ENCODE results near the gene SLC37A1.

SLC37A1 gene

DNA sequence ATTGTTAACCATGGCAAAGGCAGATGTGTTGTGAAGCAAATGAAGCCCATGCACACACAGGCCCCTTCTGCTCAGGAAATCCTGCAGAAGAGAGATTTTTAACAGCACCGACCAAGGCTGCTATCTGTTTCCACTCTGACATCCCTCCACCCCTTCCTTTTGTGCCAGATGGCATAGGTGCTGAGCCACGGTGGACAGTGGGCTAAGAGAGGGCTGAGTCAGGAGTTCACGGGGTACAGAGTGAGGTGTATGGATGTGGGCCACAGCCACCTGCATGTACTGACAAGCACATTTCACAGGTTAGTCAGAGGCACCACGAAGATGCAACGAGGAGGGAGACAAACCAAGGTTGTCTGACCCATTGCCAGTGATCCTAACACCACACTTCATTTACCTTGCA is 27.1 kb upstream of the SLC37A1 start:
- H2BK12ac ChIP-seq (ENCODE audit: low read length in 2 of 2): no peak overlapping the region
- H3K23ac ChIP-seq (ENCODE audit: low read length in 2 of 2): no peak overlapping the region
- H3K4me1 ChIP-seq (ENCODE audit: control insufficient read depth, insufficient read depth, low read depth, low read length): no peaks in the 10 kb centered on the region
- H2BK15ac ChIP-seq (ENCODE audit: low read depth, poor library complexity, severe bottlenecking): no peak overlapping the region
- no peak overlapping the region for H2AK5ac ChIP-seq (ENCODE audit: low read length, severe bottlenecking)
- no peak overlapping the region for H3K4me3 ChIP-seq (ENCODE audit: insufficient read depth in 1 of 2, low read depth in 1 of 2, low read length in 2 of 2)
- H3K27me3 ChIP-seq (ENCODE audit: control insufficient read depth in 1 of 2, insufficient read depth in 1 of 2, low read length in 2 of 2): peaks cover 6 to 37% of the 10 kb centered on the region in 2 experiments
- no peaks in the 10 kb centered on the region for H3K36me3 ChIP-seq (ENCODE audit: control insufficient read depth in 1 of 2, insufficient read depth in 2 of 2, low read depth in 1 of 2, low read length in 2 of 2)
- no peak overlapping the region for H3K4me2 ChIP-seq (ENCODE audit: low read length, poor library complexity, severe bottlenecking)
- no peaks in the 10 kb centered on the region for H3K79me1 ChIP-seq (replicated peaks; ENCODE audit: low read length, poor library complexity, severe bottlenecking)
- 71% methylated on average over 4 of the region's 5 CpGs for WGBS
- no peak overlapping the region for H4K8ac ChIP-seq (ENCODE audit: low read length)
- no peaks in the 10 kb centered on the region for H3K9me3 ChIP-seq (ENCODE audit: control insufficient read depth, low read length)
- DNase-seq: no peak
- no peak overlapping the region for H3K27ac ChIP-seq (ENCODE audit: low read length, poor library complexity, severe bottlenecking)
- H2BK5ac ChIP-seq (ENCODE audit: low read depth, low read length, poor library complexity, severe bottlenecking): no peak overlapping the region
- H4K91ac ChIP-seq (ENCODE audit: low read length): no peak overlapping the region
- H3K18ac ChIP-seq (ENCODE audit: low read depth in 1 of 2, low read length in 2 of 2): no peak overlapping the region
- H2AFZ ChIP-seq (ENCODE audit: low read depth, low read length): no peak overlapping the region
- no peak overlapping the region for H3K9ac ChIP-seq (ENCODE audit: low read length)
- no peak overlapping the region for H2BK120ac ChIP-seq (ENCODE audit: low read depth, low read length)
- no peak overlapping the region for H3K14ac ChIP-seq (ENCODE audit: low read length in 2 of 2)
- no peak overlapping the region for H3K4ac ChIP-seq (ENCODE audit: low read depth in 1 of 2, low read length in 2 of 2)

DNA sequence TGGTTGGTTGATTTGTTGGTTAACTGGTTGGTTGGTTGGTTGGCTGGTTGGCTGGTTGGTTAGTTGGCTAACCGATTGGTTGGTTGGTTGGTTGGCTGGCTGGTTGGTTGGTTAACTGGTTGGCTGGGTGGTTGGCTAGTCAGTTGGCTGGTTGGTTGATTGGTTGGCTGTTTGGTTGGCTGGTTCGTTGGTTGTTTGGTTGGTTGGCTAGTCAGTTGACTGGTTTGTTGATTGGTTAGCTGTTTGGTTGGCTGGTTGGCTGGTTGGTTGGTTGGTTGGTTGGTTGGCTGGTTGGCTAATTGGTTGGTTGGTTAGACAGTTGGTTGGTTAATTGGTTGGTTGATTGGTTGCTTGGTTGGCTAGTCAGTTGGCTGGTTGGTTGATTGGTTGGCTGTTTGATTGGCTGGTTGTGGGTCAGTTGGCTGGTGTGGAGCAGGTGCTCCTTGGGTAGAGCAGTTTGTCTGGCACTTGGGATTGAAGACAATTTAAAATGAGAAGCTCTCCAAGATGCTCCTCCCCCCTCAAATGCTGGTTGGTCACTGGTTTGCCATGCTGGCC is 24.6 kb upstream of the SLC37A1 start:
- Histone ChIP-seq H4K91ac (ENCODE audit: low read length) (no peak overlapping the region), H2BK5ac (ENCODE audit: low read depth, low read length, poor library complexity, severe bottlenecking) (no peak overlapping the region), H3K14ac (ENCODE audit: low read length in 2 of 2) (no peak overlapping the region), H3K36me3 (ENCODE audit: control insufficient read depth in 1 of 2, insufficient read depth in 2 of 2, low read depth in 1 of 2, low read length in 2 of 2) (no peaks in the 10 kb centered on the region), H3K4me3 (ENCODE audit: insufficient read depth in 1 of 2, low read depth in 1 of 2, low read length in 2 of 2) (no peak overlapping the region), H3K4ac (ENCODE audit: low read depth in 1 of 2, low read length in 2 of 2) (no peak overlapping the region), H3K27me3 (ENCODE audit: control insufficient read depth in 1 of 2, insufficient read depth in 1 of 2, low read length in 2 of 2) (peaks cover 6 to 40% of the 10 kb centered on the region in 2 experiments), H2BK12ac (ENCODE audit: low read length in 2 of 2) (no peak overlapping the region), H3K4me2 (ENCODE audit: low read length, poor library complexity, severe bottlenecking) (no peak overlapping the region), H3K9me3 (ENCODE audit: control insufficient read depth, low read length) (no peaks in the 10 kb centered on the region), H2BK120ac (ENCODE audit: low read depth, low read length) (no peak overlapping the region), H3K18ac (ENCODE audit: low read depth in 1 of 2, low read length in 2 of 2) (no peak overlapping the region), H3K9ac (ENCODE audit: low read length) (no peak overlapping the region), H2BK15ac (ENCODE audit: low read depth, poor library complexity, severe bottlenecking) (no peak overlapping the region), H3K27ac (ENCODE audit: low read length, poor library complexity, severe bottlenecking) (no peak overlapping the region), H3K79me1 (replicated peaks; ENCODE audit: low read length, poor library complexity, severe bottlenecking) (no peaks in the 10 kb centered on the region), H4K8ac (ENCODE audit: low read length) (no peak overlapping the region), H3K23ac (ENCODE audit: low read length in 2 of 2) (no peak overlapping the region), H2AFZ (ENCODE audit: low read depth, low read length) (no peak overlapping the region), H2AK5ac (ENCODE audit: low read length, severe bottlenecking) (no peak overlapping the region), H3K4me1 (ENCODE audit: control insufficient read depth, insufficient read depth, low read depth, low read length) (no peaks in the 10 kb centered on the region)
- no peak for DNase-seq
- WGBS: 44% methylated on average over 2 of the region's 2 CpGs

DNA sequence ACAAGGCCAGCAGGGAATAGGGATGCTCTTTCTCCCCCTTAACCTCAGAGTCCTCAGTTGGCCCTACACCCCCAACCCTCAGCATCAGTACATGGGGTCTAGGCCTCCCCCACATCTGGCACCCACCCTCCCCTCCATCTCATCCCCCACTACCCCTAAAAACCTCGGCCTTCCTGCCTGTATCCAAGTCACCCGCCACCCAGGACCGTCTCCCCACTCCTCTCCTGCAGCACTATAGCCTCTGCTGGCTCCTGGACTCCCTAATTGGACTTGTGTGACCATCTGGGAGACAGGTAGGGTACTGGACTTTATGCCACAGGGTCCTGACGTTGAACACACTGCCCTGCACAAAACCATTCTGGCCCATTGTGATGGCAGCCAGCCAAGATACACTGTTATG is 23.7 kb upstream of the SLC37A1 start:
- H3K9me3 ChIP-seq (ENCODE audit: control insufficient read depth, low read length): no peaks in the 10 kb centered on the region
- H3K36me3 ChIP-seq (ENCODE audit: control insufficient read depth in 1 of 2, insufficient read depth in 2 of 2, low read depth in 1 of 2, low read length in 2 of 2): no peaks in the 10 kb centered on the region
- H3K79me1 ChIP-seq (replicated peaks; ENCODE audit: low read length, poor library complexity, severe bottlenecking): no peaks in the 10 kb centered on the region
- peaks cover 6 to 43% of the 10 kb centered on the region in 2 experiments for H3K27me3 ChIP-seq (ENCODE audit: control insufficient read depth in 1 of 2, insufficient read depth in 1 of 2, low read length in 2 of 2)
- no peak overlapping the region for H3K4me2 ChIP-seq (ENCODE audit: low read length, poor library complexity, severe bottlenecking)
- no peaks in the 10 kb centered on the region for H3K4me1 ChIP-seq (ENCODE audit: control insufficient read depth, insufficient read depth, low read depth, low read length)
- H3K27ac ChIP-seq (ENCODE audit: low read length, poor library complexity, severe bottlenecking): no peak overlapping the region
- 45% methylated on average over 4 of the region's 4 CpGs for WGBS
- H3K23ac ChIP-seq (ENCODE audit: low read length in 2 of 2): no peak overlapping the region
- no peak overlapping the region for H2BK120ac ChIP-seq (ENCODE audit: low read depth, low read length)
- no peak overlapping the region for H2BK5ac ChIP-seq (ENCODE audit: low read depth, low read length, poor library complexity, severe bottlenecking)
- no peak overlapping the region for H3K9ac ChIP-seq (ENCODE audit: low read length)
- H3K4me3 ChIP-seq (ENCODE audit: insufficient read depth in 1 of 2, low read depth in 1 of 2, low read length in 2 of 2): no peak overlapping the region
- no peak overlapping the region for H3K14ac ChIP-seq (ENCODE audit: low read length in 2 of 2)
- H2AFZ ChIP-seq (ENCODE audit: low read depth, low read length): no peak overlapping the region
- no peak for DNase-seq
- H3K18ac ChIP-seq (ENCODE audit: low read depth in 1 of 2, low read length in 2 of 2): no peak overlapping the region
- H4K91ac ChIP-seq (ENCODE audit: low read length): no peak overlapping the region
- no peak overlapping the region for H4K8ac ChIP-seq (ENCODE audit: low read length)
- H2AK5ac ChIP-seq (ENCODE audit: low read length, severe bottlenecking): no peak overlapping the region
- no peak overlapping the region for H2BK12ac ChIP-seq (ENCODE audit: low read length in 2 of 2)
- H2BK15ac ChIP-seq (ENCODE audit: low read depth, poor library complexity, severe bottlenecking): no peak overlapping the region
- H3K4ac ChIP-seq (ENCODE audit: low read depth in 1 of 2, low read length in 2 of 2): no peak overlapping the region

DNA sequence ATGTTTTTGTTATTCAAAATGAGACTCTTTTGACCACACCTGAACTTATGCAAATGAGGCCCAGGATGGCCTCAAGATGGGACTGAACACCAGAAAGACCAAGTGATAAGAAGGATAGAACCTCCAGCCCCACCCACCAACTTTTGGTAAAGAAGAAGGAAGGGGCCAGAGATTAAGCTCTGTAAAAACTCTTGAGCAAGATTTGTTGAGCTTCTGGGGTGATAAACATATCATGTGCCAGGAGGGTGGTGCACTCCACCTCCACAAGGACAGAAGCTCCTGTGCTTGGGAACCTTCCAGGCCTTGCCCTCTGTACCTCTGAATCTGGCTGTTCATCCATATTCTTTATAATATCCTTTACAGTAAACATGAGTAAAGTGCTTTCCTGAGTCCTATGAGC is 22.9 kb upstream of the SLC37A1 start:
- no peak overlapping the region for H3K9ac ChIP-seq (ENCODE audit: low read length)
- H3K79me1 ChIP-seq (replicated peaks; ENCODE audit: low read length, poor library complexity, severe bottlenecking): peaks cover 2% of the 10 kb centered on the region
- no peak overlapping the region for H3K23ac ChIP-seq (ENCODE audit: low read length in 2 of 2)
- H3K9me3 ChIP-seq (ENCODE audit: control insufficient read depth, low read length): no peaks in the 10 kb centered on the region
- H3K36me3 ChIP-seq (ENCODE audit: control insufficient read depth in 1 of 2, insufficient read depth in 2 of 2, low read depth in 1 of 2, low read length in 2 of 2): no peaks in the 10 kb centered on the region
- no peak overlapping the region for H2BK120ac ChIP-seq (ENCODE audit: low read depth, low read length)
- H3K4me1 ChIP-seq (ENCODE audit: control insufficient read depth, insufficient read depth, low read depth, low read length): peaks cover 5% of the 10 kb centered on the region
- no peak overlapping the region for H3K4me3 ChIP-seq (ENCODE audit: insufficient read depth in 1 of 2, low read depth in 1 of 2, low read length in 2 of 2)
- DNase-seq: no peak
- H3K27ac ChIP-seq (ENCODE audit: low read length, poor library complexity, severe bottlenecking): no peak overlapping the region
- no peak overlapping the region for H2BK15ac ChIP-seq (ENCODE audit: low read depth, poor library complexity, severe bottlenecking)
- no peak overlapping the region for H3K14ac ChIP-seq (ENCODE audit: low read length in 2 of 2)
- no peak overlapping the region for H4K91ac ChIP-seq (ENCODE audit: low read length)
- no peak overlapping the region for H3K4me2 ChIP-seq (ENCODE audit: low read length, poor library complexity, severe bottlenecking)
- no peak overlapping the region for H2BK12ac ChIP-seq (ENCODE audit: low read length in 2 of 2)
- no peak overlapping the region for H3K18ac ChIP-seq (ENCODE audit: low read depth in 1 of 2, low read length in 2 of 2)
- no peak overlapping the region for H2BK5ac ChIP-seq (ENCODE audit: low read depth, low read length, poor library complexity, severe bottlenecking)
- no peak overlapping the region for H2AFZ ChIP-seq (ENCODE audit: low read depth, low read length)
- H2AK5ac ChIP-seq (ENCODE audit: low read length, severe bottlenecking): no peak overlapping the region
- H3K27me3 ChIP-seq (ENCODE audit: control insufficient read depth in 1 of 2, insufficient read depth in 1 of 2, low read length in 2 of 2): peaks cover 6 to 36% of the 10 kb centered on the region in 2 experiments
- no peak overlapping the region for H3K4ac ChIP-seq (ENCODE audit: low read depth in 1 of 2, low read length in 2 of 2)
- H4K8ac ChIP-seq (ENCODE audit: low read length): no peak overlapping the region
